ENCODE results near the gene GALNT9.
"Not testable (repeated sequence)": the region's sequence is repeated elsewhere in the genome, so short reads cannot be mapped to it uniquely, and the experiment has no call there.

Gene GALNT9

GRCh38 chr12:132358241-132359225 is 29.1 kb upstream of the GALNT9 start:
- not testable (repeated sequence) for DNase-seq

- DNase-seq = no peak
Observed at GRCh38 chr12:132357623-132358186, 28.3 kb upstream of the GALNT9 start.

- no peak for DNase-seq
Observed at GRCh38 chr12:132356691-132357622, 27.6 kb upstream of the GALNT9 start.

DNA sequence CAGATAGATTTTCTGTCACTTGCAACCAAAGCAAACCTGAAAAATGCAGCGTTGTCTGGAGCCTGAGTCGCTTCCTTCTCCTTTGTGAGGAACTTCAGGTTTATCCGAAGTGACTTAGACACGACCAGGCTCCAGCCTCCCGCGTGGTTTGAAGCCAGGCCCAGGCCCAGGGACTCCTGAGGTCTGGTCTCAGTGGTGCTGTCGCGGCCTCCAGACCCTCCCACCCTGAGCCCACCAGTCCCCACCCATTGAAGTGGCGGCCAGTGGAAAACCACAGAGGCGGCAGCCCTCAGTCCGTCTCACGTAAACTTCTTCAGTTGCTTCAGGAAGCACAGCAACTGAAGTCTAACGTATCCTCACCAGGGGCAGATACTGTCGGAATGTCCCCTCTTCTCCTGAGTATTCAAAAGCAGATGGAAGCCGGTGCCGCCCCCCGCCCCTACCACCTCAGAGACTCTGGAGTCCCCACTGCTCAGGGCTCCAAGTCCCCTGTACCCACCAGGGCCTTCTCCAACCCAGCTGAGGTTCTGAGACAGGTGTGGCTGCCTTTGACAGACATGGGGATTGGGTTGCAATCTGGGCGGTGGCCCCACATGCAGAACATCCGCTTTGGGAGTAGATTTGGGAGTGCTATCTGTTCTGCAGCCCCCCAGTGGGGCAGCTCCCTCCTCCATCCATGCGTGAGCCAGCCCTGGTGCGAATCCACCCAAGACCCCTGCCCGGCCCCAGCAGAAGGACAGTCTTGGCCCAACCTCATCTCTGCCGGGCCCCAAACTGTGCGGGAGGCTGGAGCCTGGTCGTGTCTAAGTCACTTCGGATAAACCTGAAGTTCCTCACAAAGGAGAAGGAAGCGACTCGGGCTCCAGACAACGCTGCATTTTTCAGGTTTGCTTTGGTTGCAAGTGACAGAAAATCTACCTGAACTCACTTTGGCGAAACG is 26.6 kb upstream of the GALNT9 start:
- DNase-seq = no peak

DNA sequence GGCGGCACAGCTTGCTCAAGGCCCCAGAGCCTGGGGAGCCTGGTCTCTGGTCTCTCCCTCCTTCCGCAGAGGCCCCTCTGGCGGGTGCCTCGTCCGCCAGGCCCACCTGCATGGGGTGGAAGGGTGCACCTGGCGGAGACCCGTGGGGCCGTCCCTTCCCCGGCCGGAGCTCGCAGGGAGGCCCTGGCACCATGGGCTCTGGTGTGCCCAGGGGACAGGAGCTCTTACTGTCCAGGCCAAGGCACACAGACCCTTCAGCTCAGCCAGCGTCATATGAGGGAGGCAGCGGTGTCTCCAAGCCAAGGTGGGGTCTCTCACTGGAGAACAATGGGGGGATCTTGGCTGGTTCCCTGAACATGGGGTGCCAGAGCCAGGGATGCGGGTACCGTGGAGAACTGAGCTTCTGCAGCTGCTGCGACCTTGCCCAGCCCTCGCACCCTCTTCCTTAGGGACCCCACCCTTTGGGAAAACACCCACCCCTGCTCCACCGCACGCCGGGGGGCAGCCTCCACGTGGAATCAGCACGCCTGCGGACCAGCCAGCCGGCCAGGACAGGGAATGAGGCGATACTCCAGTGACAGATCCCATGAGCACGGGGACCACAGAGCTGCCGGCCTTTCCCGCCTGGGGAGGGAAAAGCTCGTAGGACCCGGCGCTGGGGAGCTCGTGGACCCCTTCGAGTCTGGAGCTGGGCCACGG is 25.7 kb upstream of the GALNT9 start:
- DNase-seq = no peak

GRCh38 chr12:132354211-132354981 is 25.0 kb upstream of the GALNT9 start:
- DNase-seq = no peak

GRCh38 chr12:132353811-132354210 is 24.4 kb upstream of the GALNT9 start:
- no peak for DNase-seq

DNA sequence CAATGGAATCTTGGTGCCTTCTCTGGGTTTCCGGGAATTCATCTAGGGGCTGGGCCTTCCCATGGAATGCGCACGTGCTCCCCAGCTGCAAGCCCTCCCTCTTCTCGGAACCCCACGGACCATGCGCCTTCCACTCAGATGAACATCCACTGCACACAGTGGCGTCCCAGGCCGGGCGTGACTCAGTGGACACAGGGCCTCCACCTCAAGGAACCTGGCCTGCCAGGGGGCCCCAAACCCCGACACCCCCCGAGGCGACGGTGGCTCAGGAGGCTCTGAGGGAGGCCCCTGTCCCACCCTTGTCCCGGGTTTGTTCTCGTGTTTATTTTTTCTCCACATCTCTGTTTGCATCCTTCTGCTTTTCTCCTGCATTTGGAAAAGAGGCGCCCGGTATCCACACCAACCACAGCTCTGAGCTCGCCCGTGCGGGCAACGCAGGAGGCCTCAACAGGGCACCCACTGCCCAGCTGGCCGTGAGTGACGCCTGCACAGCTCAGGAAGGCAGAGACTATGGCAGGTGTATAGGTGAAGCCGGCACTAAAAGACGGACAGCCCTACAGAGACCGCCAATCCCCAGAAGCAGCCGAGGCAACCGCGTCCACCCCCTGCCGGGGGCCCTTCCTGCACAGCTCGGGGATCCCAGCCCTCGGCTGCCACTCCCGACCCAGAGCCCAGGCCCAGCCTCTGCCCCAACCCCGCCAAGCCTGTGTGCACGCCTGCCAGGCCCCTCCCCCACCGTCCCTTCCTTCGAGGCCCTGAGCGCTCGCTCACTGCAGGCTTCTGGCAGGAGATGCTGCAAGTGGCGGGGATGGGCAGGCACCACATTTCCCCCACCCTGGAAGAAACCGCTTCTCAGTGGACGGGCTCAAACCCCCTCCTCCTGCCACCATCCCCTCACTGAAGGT is 23.8 kb upstream of the GALNT9 start:
- no peak for DNase-seq

GRCh38 chr12:132351751-132352495 is 22.5 kb upstream of the GALNT9 start:
- DNase-seq = no peak

DNA sequence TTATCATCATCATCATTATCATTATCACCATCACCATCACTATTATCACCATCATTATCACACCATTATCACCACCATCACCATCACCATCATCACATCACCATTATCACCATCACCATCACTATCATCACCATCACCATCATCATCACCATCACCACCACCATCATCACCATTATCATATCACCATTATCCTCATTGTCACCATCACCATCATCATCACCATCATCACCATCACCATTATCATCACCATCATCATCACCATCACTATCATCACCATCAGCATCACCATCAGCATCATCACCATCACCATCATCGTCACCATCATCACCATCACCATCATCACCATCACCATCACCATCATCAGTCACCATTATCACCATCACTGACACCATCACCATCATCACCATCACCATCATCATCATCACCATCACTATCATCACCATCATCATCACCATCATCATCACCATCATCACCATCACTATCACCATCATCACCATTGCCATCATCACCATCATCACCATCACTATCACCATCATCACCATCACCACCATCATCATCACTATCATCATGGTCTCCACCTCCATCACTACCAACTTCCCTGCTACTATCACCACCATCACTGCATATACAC is 20.2 kb upstream of the GALNT9 start:
- DNase-seq = no peak

DNA sequence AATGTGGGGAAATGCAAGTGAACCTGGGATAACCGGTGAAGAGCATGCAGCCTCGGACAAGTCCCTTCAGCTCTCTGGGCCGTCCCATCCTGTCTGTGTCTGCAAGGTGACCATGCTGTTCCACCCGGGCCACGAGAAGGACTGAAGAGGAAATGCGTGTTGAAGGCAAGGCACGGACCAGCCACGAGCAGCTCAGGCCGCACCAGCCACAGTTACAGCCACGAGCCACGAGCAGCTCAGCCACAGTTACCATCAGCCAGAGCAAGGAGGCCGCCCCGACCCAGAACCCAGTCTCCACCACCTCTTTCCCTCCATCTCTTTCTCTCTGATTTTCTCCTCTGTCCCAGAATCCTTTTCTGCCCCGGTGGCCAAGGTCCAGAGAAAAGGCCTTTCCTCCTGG is 18.8 kb upstream of the GALNT9 start:
- DNase-seq = no peak

DNA sequence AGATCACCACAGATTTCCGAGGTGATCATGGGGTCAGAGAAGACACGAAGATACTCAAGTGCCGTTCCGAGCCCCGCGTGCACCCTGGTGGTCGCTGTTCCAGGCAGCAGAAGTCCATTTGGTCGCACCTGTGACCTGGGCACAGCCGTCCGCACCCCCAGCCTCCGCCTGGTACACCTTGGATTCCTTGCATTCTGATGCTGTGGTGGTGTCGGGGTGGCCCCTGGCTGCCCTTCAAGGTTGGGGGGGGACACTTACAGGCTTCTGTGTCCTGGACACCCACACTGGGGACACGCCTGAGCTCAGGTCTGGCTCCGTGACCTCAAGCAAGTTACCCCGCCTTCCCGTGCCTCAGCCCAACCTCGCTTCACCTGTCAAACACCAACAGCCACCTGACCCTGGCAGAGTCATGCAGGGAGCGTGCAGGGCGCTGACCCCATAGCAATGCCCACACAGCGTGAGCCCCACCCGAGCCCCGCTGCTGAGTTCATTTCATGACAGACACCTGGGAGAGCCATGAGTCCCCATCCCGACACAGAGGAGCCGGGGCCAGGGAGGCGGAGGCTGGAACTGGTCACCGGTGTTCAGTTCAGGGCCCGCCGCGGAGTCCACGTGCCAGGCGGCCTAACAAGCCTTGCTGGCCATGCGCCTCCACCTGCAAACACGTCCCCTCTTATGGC is 17.9 kb upstream of the GALNT9 start:
- no peak for DNase-seq

GRCh38 chr12:132346471-132347175 is 17.2 kb upstream of the GALNT9 start:
- DNase-seq = no peak

DNA sequence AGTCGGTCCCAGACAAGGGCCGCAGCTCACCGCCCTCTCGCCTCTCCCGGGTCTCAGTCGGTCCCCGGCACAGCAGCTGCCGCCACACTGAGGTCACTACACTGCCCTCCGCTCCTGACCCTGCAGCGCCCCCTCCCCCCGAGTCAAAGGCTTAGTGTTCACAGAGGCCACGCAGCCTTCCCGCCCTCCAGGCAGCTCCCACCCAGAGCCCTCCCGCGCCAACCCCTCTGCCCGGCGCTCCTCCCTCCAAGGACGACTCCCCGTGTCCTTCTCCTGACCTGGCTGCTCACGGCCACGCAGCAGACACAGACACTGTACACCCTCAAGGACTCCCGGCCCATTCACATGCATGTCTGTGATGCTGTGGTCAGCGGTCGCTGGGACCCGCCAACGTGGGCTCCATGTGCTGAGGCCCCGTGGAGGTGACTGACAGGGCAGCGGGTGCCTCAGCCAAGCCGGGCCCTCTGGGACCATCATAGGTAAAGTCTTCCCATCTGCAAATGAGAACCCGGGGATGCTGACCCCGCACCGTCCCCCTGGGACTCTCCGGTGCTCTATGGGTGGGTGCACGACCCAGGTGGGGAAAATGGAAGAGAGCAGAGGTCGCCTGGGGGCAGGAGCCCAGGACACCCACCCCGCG is 16.3 kb upstream of the GALNT9 start:
- no peak for DNase-seq

DNA sequence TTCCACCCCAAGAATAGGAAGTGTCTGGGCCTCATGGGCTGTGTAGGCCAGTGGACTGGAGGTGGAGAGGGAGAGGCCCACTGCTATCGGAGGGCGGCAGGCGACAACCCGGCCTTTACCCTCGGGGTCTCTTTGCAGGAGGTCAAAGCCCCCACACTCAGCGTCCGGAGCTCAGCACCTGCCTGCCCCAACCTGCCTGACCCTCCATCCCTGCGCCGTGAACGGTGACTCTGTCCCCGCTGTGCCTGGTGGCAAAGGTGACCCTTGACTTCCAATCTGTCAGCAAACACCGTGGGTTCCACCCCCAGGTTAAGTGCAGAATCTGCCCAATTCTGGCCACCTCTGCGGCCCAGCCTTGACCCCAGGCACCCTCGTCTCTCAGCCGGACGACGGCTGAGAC is 15.7 kb upstream of the GALNT9 start:
- no peak for DNase-seq

GRCh38 chr12:132344601-132345000 is 15.2 kb upstream of the GALNT9 start:
- DNase-seq = no peak

Data from NCI-H2227 treated with DMSO at 0.1 percent for 48 hours (cell line).